ENCODE results near the gene VTI1A.

GRCh38 chr10:112559349-112559748 is 112.3 kb downstream of the VTI1A start:
- TF ChIP-seq CTCF (IDR thresholded peaks at IDR 0.05) (no peak), POLR2A (IDR thresholded peaks at IDR 0.05) (no peak)

Measured in adrenal gland (tissue), 5 donors.